ENCODE measurements around the gene PIPOX. TPM values are rescaled to one million over a fixed set of nuclear protein-coding genes. Genes with fewer than 3 reads are reported as not detected.

PIPOX gene
- total RNA-seq, 2 donors from 2014 or later: 1.8 to 5.9 TPM

DNA sequence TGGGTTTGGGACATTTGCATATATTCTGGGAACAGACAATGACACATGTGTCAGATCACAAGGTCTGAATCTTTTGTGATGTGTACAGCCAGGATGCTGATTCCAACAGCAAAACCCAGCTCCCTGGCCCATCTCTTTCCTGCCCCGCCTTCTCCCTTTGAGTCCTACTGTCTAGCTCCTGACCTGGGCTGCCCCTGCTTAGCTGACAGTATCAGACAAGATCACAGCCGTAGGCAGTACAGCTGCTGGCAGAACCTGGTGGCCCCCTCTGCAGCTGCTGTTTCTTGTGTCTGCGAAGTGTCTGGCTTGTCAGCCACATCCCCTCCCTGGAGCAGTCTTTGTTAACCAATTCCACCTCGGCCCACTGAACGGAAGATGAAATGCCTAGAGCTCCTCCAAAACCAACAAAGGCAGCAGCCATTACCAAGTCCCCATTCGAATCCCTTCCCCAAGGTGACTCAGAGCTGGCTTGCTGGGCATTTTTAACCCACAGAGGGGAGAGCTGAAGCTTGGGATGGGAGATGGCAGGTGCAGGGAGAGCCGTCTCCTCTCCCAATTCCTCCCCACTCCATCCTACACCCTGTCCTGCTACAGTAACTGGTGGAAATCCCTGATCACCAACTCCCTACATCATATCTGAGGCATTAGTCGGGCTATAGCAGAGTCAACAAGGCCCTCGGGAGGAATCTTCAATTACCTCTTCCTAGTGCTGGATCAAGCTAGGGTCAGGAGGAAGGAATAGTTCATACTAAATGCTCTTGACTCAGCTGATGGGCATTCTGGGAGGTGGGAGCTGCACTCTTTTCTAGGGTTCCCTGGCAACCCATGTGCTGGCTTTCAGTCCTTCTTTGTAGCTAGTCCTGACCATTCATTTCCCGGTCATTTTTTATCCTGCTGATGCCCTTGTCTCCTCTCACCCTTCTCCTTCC is 5.8 kb downstream of the PIPOX start:
- no peaks in the 10 kb centered on the region for H3K27me3 Mint-ChIP-seq (ENCODE audit: insufficient read depth)

DNA sequence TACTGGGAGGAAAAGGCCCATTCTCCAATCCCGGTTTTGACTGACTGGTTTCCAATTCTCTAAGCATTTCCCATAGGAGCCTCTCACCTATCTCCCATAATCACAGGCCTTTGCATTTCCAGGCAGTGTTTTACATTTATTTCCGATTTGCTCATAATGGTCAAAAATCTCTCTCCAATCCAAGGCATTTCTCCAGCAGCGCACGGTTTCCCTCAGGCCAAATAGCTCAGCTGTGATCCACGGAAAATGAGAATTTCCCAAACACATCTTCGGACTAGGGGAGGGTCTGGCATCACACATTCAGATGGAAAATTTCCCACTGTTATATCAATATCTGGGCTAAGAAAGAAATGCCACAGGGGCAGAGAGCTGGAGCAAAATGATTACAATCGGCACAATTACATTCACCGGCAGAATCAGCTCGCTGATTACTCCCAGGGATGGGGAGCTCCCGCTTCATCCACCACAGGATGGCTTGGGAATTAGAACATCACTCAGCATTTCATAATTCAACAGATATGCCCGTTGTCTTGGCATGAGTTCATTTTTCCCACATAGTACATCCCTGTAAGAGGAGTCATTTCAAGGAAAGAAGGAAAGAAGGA is 6.7 kb downstream of the PIPOX start:
- H3K27me3 Mint-ChIP-seq (ENCODE audit: insufficient read depth): no peaks in the 10 kb centered on the region
- H3K4me1 Mint-ChIP-seq: peaks cover 14% of the 10 kb centered on the region
- H3K9ac ChIP-seq (ENCODE audit: extremely low read depth, low read length, poor library complexity, severe bottlenecking): no peak overlapping the region
- H3K4me1 ChIP-seq (ENCODE audit: control insufficient read depth, insufficient read depth, low read length): peaks cover 7% of the 10 kb centered on the region
- peak overlapping the region; percentile 100 for H3K27ac ChIP-seq (ENCODE audit: low read depth, low read length)
- DNase-seq: no peak
- WGBS, 2 experiments (ENCODE audit: insufficient coverage in 1 of 2, insufficient read length in 1 of 2): 90 to 92% methylated on average over 7 to 11 of the region's 11 CpGs
- no peak overlapping the region for H3K4me3 ChIP-seq (ENCODE audit: low read length)
- no peak overlapping the region for H3K4me3 Mint-ChIP-seq
- no peaks in the 10 kb centered on the region for H3K9me3 Mint-ChIP-seq
- no peaks in the 10 kb centered on the region for H3K36me3 Mint-ChIP-seq (ENCODE audit: low read depth)
- H3K27ac Mint-ChIP-seq: no peak overlapping the region
- TF ChIP-seq, protein P1, sequence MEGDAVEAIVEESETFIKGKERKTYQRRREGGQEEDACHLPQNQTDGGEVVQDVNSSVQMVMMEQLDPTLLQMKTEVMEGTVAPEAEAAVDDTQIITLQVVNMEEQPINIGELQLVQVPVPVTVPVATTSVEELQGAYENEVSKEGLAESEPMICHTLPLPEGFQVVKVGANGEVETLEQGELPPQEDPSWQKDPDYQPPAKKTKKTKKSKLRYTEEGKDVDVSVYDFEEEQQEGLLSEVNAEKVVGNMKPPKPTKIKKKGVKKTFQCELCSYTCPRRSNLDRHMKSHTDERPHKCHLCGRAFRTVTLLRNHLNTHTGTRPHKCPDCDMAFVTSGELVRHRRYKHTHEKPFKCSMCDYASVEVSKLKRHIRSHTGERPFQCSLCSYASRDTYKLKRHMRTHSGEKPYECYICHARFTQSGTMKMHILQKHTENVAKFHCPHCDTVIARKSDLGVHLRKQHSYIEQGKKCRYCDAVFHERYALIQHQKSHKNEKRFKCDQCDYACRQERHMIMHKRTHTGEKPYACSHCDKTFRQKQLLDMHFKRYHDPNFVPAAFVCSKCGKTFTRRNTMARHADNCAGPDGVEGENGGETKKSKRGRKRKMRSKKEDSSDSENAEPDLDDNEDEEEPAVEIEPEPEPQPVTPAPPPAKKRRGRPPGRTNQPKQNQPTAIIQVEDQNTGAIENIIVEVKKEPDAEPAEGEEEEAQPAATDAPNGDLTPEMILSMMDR (conservative IDR thresholded peaks at IDR 0.05): no peak
- H3K36me3 ChIP-seq (ENCODE audit: control insufficient read depth, insufficient read depth, low read length): no peaks in the 10 kb centered on the region
- H3K9me3 ChIP-seq (ENCODE audit: control insufficient read depth, low read length): no peaks in the 10 kb centered on the region
- no peaks in the 10 kb centered on the region for H3K27me3 ChIP-seq (ENCODE audit: control insufficient read depth, insufficient read depth, low read length, poor library complexity, severe bottlenecking)

More for the DNA sequence above, 5.8 kb downstream of the PIPOX start:
- no peaks in the 10 kb centered on the region for H3K9me3 ChIP-seq (ENCODE audit: control insufficient read depth, low read length)
- H3K4me3 ChIP-seq (ENCODE audit: low read length): no peak overlapping the region
- TF ChIP-seq, protein P1 (conservative IDR thresholded peaks at IDR 0.05): no peak
- no peak for DNase-seq
- peaks cover 7% of the 10 kb centered on the region for H3K4me1 ChIP-seq (ENCODE audit: control insufficient read depth, insufficient read depth, low read length)
- Mint-ChIP-seq H3K4me3 (no peak overlapping the region), H3K36me3 (ENCODE audit: low read depth) (no peaks in the 10 kb centered on the region), H3K27ac (peak overlapping the region; percentile 40), H3K9me3 (no peaks in the 10 kb centered on the region), H3K4me1 (peaks cover 23% of the 10 kb centered on the region)
- 42 to 71% methylated on average over 3 to 10 of the region's 10 CpGs for WGBS, 2 experiments (ENCODE audit: insufficient coverage in 1 of 2, insufficient read length in 1 of 2)
- no peak overlapping the region for H3K9ac ChIP-seq (ENCODE audit: extremely low read depth, low read length, poor library complexity, severe bottlenecking)
- H3K27ac ChIP-seq (ENCODE audit: low read depth, low read length): peak overlapping the region; percentile 100
- H3K27me3 ChIP-seq (ENCODE audit: control insufficient read depth, insufficient read depth, low read length, poor library complexity, severe bottlenecking): no peaks in the 10 kb centered on the region
- no peaks in the 10 kb centered on the region for H3K36me3 ChIP-seq (ENCODE audit: control insufficient read depth, insufficient read depth, low read length)

DNA sequence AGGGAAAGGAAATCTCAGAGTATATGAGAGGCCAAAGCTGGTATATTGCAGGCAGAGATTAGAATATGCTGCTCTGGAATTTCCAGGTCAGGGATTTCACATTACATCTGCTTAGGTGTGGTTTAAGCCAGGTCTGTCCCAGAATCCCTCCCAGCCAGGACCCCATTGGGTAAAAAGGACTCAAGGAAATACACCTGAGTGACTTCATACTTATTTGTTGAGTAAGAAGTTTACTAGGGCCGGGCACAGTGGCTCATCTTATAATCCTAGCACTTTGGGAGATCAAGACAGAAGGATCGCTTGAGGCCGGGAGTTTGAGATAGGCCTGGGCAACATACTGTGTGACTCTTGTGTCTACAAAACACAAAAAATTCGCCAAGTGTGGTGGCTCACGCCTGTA is 7.2 kb downstream of the PIPOX start:
- Histone ChIP-seq H3K4me3 (ENCODE audit: low read length) (no peak overlapping the region), H3K27ac (ENCODE audit: low read depth, low read length) (peak overlapping the region; percentile 100), H3K4me1 (ENCODE audit: control insufficient read depth, insufficient read depth, low read length) (peaks cover 7% of the 10 kb centered on the region), H3K27me3 (ENCODE audit: control insufficient read depth, insufficient read depth, low read length, poor library complexity, severe bottlenecking) (no peaks in the 10 kb centered on the region), H3K36me3 (ENCODE audit: control insufficient read depth, insufficient read depth, low read length) (no peaks in the 10 kb centered on the region), H3K9ac (ENCODE audit: extremely low read depth, low read length, poor library complexity, severe bottlenecking) (no peak overlapping the region), H3K9me3 (ENCODE audit: control insufficient read depth, low read length) (no peaks in the 10 kb centered on the region)
- TF ChIP-seq, protein P1 (conservative IDR thresholded peaks at IDR 0.05): no peak
- Mint-ChIP-seq H3K27me3 (ENCODE audit: insufficient read depth) (no peaks in the 10 kb centered on the region), H3K4me3 (no peak overlapping the region), H3K4me1 (peaks cover 13% of the 10 kb centered on the region), H3K36me3 (ENCODE audit: low read depth) (no peaks in the 10 kb centered on the region), H3K27ac (no peak overlapping the region), H3K9me3 (no peaks in the 10 kb centered on the region)
- DNase-seq: no peak
- 94 to 95% methylated on average over 4 to 5 of the region's 5 CpGs for WGBS, 2 experiments (ENCODE audit: insufficient coverage in 1 of 2, insufficient read length in 1 of 2)

Measured in endodermal cell (in vitro differentiated cells).